T1000 (cell line): Measurements from ENCODE around the gene FAM13C.
"Not testable (repeated sequence)": the region's sequence is repeated elsewhere in the genome, so short reads cannot be mapped to it uniquely, and the experiment has no call there.

ENCODE experiments used
- DNase-seq: peaks from one replicate; lab custom pipeline; 2025; ENCODE audit warnings: mixed read lengths; lab: John Stamatoyannopoulos, UW

The FAM13C gene

GRCh38 chr10:59362144-59362958 is at the start of gene FAM13C:
TSS of gene FAM13C (minus strand) at chr10:59362549. CDS start at chr10:59362460, 89 bp downstream.
- DNase-seq, result peak; percentile 33

- DNase-seq, result no peak
Observed at GRCh38 chr10:59405235-59405634, 42.9 kb upstream of the FAM13C start.

- no peak for DNase-seq
Observed at GRCh38 chr10:59400214-59400613, 37.9 kb upstream of the FAM13C start.

GRCh38 chr10:59399329-59399728 is 37.0 kb upstream of the FAM13C start:
- not testable (repeated sequence) for DNase-seq

DNA sequence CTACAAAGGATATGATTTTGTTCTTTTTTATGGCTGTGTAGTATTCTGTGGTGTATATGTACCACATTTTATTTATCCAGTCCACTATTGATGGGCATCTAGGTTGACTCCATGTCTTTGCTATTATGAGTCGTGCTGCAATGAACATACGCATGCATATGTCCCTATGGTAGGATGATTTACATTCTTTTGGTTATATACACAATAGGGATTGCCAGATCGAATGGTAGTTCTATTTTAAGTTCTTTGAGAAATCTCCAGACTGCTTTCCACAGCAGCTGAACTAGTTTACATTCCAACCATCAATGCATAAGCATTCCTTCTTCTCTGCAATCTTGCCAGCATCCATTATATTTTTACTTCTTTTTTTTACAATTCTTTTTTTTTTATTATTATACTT is 35.6 kb upstream of the FAM13C start:
- DNase-seq, result no peak

DNA sequence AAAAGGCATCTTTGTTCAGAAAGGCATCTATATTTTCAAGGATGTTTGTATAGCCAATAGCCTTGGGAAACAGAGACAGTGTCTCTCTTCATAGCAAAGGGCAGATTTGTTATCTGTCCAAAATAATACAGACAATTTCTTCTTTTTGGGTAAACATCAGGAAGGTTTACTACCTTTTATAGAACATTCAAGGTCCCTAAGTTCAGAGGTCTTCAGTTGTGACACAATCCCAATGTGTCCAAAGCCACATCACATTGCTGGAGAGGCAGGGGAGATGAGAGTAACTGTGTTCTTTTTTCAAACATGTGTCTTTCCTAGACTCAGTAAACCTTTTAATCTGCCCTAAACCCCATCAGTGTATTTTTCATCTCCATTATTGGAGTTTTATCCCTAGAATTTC is 33.6 kb upstream of the FAM13C start:
- DNase-seq, result no peak

- DNase-seq, result no peak
Observed at GRCh38 chr10:59393349-59393748, 31.0 kb upstream of the FAM13C start.

DNA sequence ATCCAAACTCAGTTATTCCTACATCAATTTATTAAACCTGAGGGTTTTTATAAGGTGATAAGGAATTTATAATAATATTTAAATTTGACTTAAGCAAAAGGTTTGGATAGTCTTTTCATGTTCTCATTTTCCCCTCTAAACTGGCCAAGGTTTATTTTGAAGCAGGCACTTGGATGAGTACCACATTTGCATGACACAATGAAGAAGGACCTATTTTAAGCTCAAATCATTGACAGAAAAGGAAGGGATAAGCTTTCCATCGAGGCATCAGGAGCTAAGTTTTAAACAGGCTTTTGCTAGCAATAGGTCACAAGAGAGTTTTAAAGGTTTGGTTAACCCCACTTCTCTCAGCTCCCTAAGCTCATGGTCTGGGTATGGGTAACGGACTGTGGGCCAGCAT is 28.7 kb upstream of the FAM13C start:
- no peak for DNase-seq

DNA sequence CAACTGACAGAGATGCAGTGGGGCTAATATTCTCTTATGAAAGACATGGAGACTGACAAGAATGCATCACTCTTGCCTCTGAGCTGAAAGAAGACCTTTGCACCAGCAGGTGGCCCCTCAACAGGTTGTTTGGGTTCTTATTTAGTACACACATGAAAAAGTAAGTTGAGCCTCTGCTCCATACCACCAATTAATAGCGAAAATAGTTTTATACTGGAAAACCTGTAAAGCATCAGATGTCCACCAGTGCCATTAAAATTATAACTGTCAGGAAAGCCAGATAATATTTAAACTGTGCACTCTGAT is 26.3 kb upstream of the FAM13C start:
- no peak for DNase-seq

GRCh38 chr10:59387951-59388670 is 25.8 kb upstream of the FAM13C start:
- DNase-seq, result peak; percentile 57

DNA sequence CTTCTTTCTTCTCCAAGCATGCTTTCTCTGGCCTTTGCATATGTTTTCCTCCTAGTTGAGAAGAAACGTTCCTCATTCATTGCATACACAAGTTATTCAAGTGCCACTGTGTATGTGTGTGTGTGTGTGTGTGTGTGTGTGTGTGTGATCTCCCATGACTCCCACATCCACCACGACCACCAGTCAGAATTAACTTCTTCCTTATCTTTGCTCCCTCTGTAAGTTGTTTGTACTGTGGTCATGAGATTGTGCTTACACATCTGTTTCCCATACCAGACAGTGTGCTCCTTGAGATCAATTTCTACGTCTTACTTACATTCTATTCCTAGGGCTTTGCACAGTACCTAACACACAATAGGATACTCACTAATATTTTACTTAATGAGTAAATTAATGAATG is 22.4 kb upstream of the FAM13C start:
- DNase-seq, result no peak

GRCh38 chr10:59383908-59384307 is 21.6 kb upstream of the FAM13C start:
- DNase-seq, result no peak

DNA sequence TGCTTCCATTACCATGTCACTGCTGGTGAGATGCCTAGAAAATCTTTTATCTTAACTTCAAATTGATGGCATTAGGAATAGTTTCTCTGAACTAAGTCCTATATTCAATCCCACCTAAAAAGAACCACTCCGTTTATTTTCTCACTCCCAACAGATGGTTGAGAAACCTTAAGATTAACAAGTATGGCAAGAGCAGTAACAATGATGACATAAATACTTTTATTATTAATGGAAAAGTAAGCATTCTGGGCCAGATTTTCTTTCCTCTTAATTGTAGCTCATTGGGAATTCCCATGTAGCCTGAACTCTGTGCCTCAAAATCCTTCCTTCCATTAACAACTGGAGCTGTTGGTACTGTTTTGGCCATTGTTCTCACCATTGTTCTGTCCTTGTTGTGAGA is 21.1 kb upstream of the FAM13C start:
- DNase-seq, result no peak

DNA sequence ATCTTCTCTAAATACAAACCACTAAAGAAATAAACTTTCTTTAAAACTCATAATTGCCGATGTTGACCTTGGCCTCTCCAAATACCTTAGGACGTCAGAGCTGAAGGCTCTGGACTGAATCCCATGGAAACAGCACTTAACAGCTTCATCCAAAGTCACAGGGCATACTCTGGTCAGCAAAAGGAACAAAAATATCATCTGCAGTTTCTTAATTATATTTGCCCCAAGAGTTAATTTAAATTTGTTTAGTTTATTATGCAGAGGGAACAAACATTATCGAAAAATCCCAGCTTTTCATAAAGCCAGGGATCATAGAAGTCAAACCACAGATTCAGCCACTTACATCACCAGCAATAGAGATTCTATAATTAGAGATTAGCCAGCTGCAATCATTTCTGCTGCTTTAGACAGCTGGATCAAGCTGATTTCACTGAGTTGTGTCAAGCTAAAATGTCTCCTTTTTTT is 20.5 kb upstream of the FAM13C start:
- no peak for DNase-seq

- no peak for DNase-seq
Observed at GRCh38 chr10:59381687-59382086, 19.3 kb upstream of the FAM13C start.

GRCh38 chr10:59376846-59377245 is 14.5 kb upstream of the FAM13C start:
- no peak for DNase-seq

DNA sequence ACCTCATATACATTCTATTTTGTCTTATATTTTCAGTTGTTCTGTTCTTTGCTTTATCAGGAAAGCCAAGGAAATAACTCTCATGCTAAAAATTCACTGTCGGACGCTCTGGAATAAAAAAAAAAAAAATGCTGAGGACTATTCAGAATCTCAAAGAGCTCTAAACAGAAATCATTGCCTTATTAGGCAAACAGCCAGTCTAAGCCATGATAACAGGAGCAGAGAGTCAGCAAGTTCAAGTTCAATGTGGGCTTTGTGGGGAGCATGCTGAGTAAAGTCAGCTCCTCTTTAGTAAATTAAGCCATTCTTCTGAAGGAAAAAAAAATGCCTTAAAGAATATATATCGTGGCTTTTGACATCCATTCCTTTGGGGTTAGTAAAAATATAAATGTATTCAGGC is 13.6 kb upstream of the FAM13C start:
- DNase-seq, result no peak

- DNase-seq, result no peak
Observed at GRCh38 chr10:59374916-59375315, 12.6 kb upstream of the FAM13C start.

DNA sequence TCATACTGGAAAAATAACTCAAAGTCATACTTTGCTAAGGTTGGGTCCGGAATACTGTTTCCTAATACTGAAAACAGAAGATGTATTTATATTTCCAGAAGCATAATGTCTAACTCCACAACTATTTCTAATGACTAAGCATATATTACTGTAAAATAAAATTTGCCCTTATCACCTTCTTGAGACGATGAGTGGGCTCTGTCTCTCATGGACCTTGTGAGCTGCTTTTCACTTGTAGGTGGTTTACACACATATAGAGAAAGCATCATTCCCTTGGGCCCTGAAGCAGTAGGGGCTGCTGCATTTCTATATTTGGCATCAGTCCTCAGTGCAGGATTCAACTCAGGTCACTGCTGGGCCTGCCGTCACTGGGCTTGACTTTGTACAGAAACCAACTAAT is 10.7 kb upstream of the FAM13C start:
- DNase-seq, result no peak

DNA sequence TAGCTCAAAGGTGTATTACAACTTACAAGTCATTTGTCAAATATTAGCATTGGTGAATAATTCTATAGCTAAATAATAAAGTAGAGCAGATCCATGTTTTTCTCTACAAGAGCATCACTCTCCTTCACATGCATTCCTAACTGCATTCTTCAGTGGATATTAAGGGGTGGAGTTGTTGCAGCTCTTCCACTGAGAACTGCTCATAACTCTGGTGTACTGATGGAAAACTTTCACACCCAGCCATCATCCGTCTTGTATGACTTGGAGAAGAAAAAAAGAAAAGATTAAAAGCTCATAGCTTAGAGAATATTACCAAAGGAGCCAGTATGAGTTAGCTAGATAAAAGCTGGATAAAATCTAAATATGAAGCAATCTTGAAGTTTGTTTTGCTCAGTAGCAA is 10.2 kb upstream of the FAM13C start:
- DNase-seq, result no peak

DNA sequence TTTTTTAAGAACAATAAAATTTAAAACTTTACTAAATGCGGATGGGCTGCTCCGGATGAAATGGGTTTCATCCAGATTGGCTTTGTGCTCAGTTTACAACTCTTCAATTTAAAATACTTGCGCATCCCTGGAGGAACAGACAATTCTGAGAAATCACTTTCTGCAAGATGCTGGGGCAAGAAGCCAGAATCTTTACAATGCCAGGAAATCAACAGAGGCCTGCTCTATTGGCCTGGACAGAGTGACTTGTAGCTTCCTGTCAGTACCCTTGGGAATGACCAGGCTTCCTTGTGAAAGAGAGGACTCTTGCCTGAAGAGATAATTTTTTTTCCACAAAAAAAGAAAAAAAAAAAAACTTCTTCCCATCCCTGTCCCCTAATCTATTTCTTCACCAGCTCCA is 3.9 kb upstream of the FAM13C start:
- DNase-seq, result no peak

GRCh38 chr10:59363446-59363958 is 1.2 kb upstream of the FAM13C start:
- DNase-seq, result no peak

GRCh38 chr10:59362959-59363381 is 621 bp upstream of the FAM13C start:
- DNase-seq, result no peak
